Endothelial cell of umbilical vein (primary cell): ENCODE results near the gene MOBP. TPM values are rescaled to one million over a fixed set of nuclear protein-coding genes. Genes with fewer than 3 reads are reported as not detected.

Experiments used
- BruUV-seq: library from RNA; stranded (reverse); fragments of 400-500 nt; replicated peaks from 2 replicates; lab custom pipeline; 2021; lab: Mats Ljungman, UMichigan
- CTCF ChIA-PET: fragments of 300-600, 350-600 bp; sonication (Branson Sonifier 250); formaldehyde crosslinking; loops from one replicate; lab custom pipeline; 2021; ENCODE audit warnings: antibody characterized with exemption, inconsistent platforms; lab: Charles Lee
- POLR2A ChIA-PET: fragments of 300-600, 350-600 bp; sonication (Branson Sonifier 250); formaldehyde crosslinking; loops from one replicate; lab custom pipeline; 2021; ENCODE audit warnings: antibody characterized with exemption, inconsistent platforms; lab: Charles Lee
- DNase-seq: peaks from one replicate; pipeline ENCODE4 v3.0.0-alpha.2; 2011; ENCODE audit warnings: low read depth, low spot score
- FAIRE-seq: peaks from 2 replicates; lab custom pipeline; 2011; peaks lifted over from hg19 to GRCh38; lab: Jason Lieb, UNC
- H2AFZ ChIP-seq: 2 replicates; pipeline ENCODE4 v1.6.0; 2012; ENCODE audit warnings: low read depth, low read length, control low read depth, inconsistent platforms
- H3K27ac ChIP-seq: 2 replicates; pipeline ENCODE4 v1.5.1; 2011; ENCODE audit warnings: low read depth, mild to moderate bottlenecking, control low read depth, low read length, moderate library complexity; ENCODE audit not compliant: insufficient read depth
- H3K27me3 ChIP-seq, 2 experiments: 2 replicates each; pipeline versions ENCODE4 v1.6.0 to v1.6.1; 2011; ENCODE audit warnings: low read length in 2 of 2, mixed read lengths in 1 of 2; ENCODE audit not compliant: control insufficient read depth in 2 of 2, insufficient read depth in 2 of 2
- H3K36me3 ChIP-seq, 2 experiments: 2 replicates in 1 of 2; 3 replicates in 1 of 2; pipeline ENCODE4 v1.5.1; 2011; ENCODE audit warnings: low read length in 2 of 2, mild to moderate bottlenecking in 1 of 2, moderate library complexity in 1 of 2; ENCODE audit not compliant: control insufficient read depth in 2 of 2, insufficient read depth in 2 of 2; ENCODE audit errors: extremely low read depth in 1 of 2
- H3K4me1 ChIP-seq: 3 replicates; pipeline ENCODE4 v1.5.1; 2011; ENCODE audit warnings: mild to moderate bottlenecking, low read length; ENCODE audit not compliant: control insufficient read depth, insufficient read depth; ENCODE audit errors: extremely low read depth
- H3K4me2 ChIP-seq: 2 replicates; pipeline ENCODE4 v1.6.1; 2011; ENCODE audit warnings: low read length, control low read depth, mixed read lengths; ENCODE audit not compliant: insufficient read depth
- H3K4me3 ChIP-seq, 3 experiments: fragments of 200-600 bp in 1 of 3; sonication (generic), shearing (Covaris generic) in 1 of 3; replicated peaks in 1 of 3; 2 replicates each; pipeline ENCODE4 v1.5.1; 2011 to 2016; ENCODE audit warnings: control low read depth in 3 of 3, low read length in 3 of 3, mild to moderate bottlenecking in 2 of 3, inconsistent platforms in 1 of 3, low read depth in 1 of 3, moderate library complexity in 1 of 3; ENCODE audit not compliant: insufficient read depth in 1 of 3
- H3K79me2 ChIP-seq: 2 replicates; pipeline ENCODE4 v1.6.0; 2012; ENCODE audit warnings: low read length, inconsistent platforms; ENCODE audit not compliant: control insufficient read depth, insufficient read depth
- H3K9ac ChIP-seq: replicated peaks from 2 replicates; pipeline ENCODE3; 2011; ENCODE audit warnings: low read length, control low read depth; ENCODE audit not compliant: insufficient read depth; ENCODE audit errors: extremely low read depth
- H3K9me1 ChIP-seq: replicated peaks from 3 replicates; pipeline ENCODE4 v1.6.0; 2011; ENCODE audit warnings: mild to moderate bottlenecking, low read length; ENCODE audit not compliant: control insufficient read depth, insufficient read depth; ENCODE audit errors: extremely low read depth
- H3K9me3 ChIP-seq: replicated peaks from 2 replicates; pipeline ENCODE4 v1.5.1; 2012; ENCODE audit warnings: low read length, inconsistent platforms; ENCODE audit not compliant: control insufficient read depth, insufficient read depth
- H4K20me1 ChIP-seq: replicated peaks from 2 replicates; pipeline ENCODE3; 2011; ENCODE audit warnings: mild to moderate bottlenecking, low read length; ENCODE audit not compliant: control insufficient read depth, insufficient read depth; ENCODE audit errors: extremely low read depth
- FOS ChIP-seq: IDR thresholded peaks from 2 replicates; pipeline ENCODE4 v1.6.1; 2011; ENCODE audit warnings: mild to moderate bottlenecking, low read length, moderate library complexity, borderline replicate concordance; ENCODE audit not compliant: insufficient read depth
- GATA2 ChIP-seq: IDR thresholded peaks from 2 replicates; pipeline ENCODE4 v1.7.0; 2011; ENCODE audit warnings: low read depth, mild to moderate bottlenecking, moderate library complexity, mixed read lengths, low read length; ENCODE audit not compliant: insufficient read length, insufficient read depth
- JUN ChIP-seq: IDR thresholded peaks from 2 replicates; pipeline ENCODE4 v1.6.1; 2011; ENCODE audit warnings: borderline replicate concordance, low read depth; ENCODE audit not compliant: insufficient read length, insufficient read depth
- MAX ChIP-seq: IDR thresholded peaks from 2 replicates; pipeline ENCODE4 v1.6.1; 2011; ENCODE audit not compliant: insufficient read depth, insufficient read length
- MYC ChIP-seq: IDR thresholded peaks from one replicate; pipeline ENCODE4 v1.6.1; 2011; ENCODE audit warnings: mild to moderate bottlenecking, low read depth, low read length
- POLR2A ChIP-seq: IDR thresholded peaks from 2 replicates; pipeline ENCODE4 v1.6.1; 2012; ENCODE audit warnings: low read depth, mild to moderate bottlenecking, control low read depth, low read length
- dilution Hi-C: fragments of 300-500 bp; cut with MboI; formaldehyde crosslinking; loops from one replicate; pipeline ENCODE4 v1.15.0; 2019; ENCODE audit warnings: low sequenced_read_pairs; ENCODE audit not compliant: extremely low pct_ligation_motif_present
- intact Hi-C: fragments of 100-400 bp; cut with micrococcal nuclease; formaldehyde crosslinking; loops from one replicate; pipeline ENCODE4 v1.10.0; 2022
- polyA plus RNA-seq, 4 experiments: library from polyadenylated mRNA; depleted of rRNA in 3 of 4; stranded (reverse) in 3 of 4; unstranded in 1 of 4; fragments of >200 nt; gene quantifications; 2 replicates each; pipeline versions ENCODE4 v1.2.1 to v1.2.3, GENCODE V29; 2011 to 2012; ENCODE audit warnings: missing spikeins in 1 of 4
- total RNA-seq: library from RNA; stranded (reverse); gene quantifications from 2 replicates; pipeline ENCODE4 v1.2.3, GENCODE V29; 2021

MOBP gene
- total and polyA plus RNA-seq, 2 donors (not counting 3 experiments of a cell fraction or from before 2014, with no cell fraction given), result 2.0 to 2.3 TPM

- Histone ChIP-seq H3K4me2 (no peak overlapping the region), H3K79me2 (no peaks in the 10 kb centered on the region), H3K27ac (no peak overlapping the region), H3K36me3 (no peaks in the 10 kb centered on the region), H2AFZ (no peak overlapping the region), H3K27me3 (no peaks in the 10 kb centered on the region), H3K4me3 (no peak overlapping the region), H4K20me1 (no peaks in the 10 kb centered on the region), H3K4me1 (peaks cover 17% of the 10 kb centered on the region), H3K9me3 (no peaks in the 10 kb centered on the region), H3K9ac (no peak overlapping the region), H3K9me1 (no peaks in the 10 kb centered on the region)
- FAIRE-seq (no peak), DNase-seq (no peak)
- intact Hi-C loops (no loop called here), dilution Hi-C loops (no loop called here)
- BruUV-seq, result no TSS peak
- POLR2A ChIA-PET, result no interaction called here
- CTCF ChIA-PET, result interaction anchor here (1.7 kb wide), 1 partner anchor 16 kb away, joined by 5 read pairs; no protein-coding TSS in a partner anchor
- TF ChIP-seq MYC, result no peak
- TF ChIP-seq GATA2, result no peak
- no peak for TF ChIP-seq POLR2A
Observed at GRCh38 chr3:39432342-39432741, 35.1 kb upstream of the MOBP start.

- ChIA-PET POLR2A (no interaction called here), CTCF (interaction anchor here (0.9 to 1.0 kb wide), 3 partner anchors 13 to 17 kb away, joined by 3 read pairs; no protein-coding TSS in a partner anchor)
- Histone ChIP-seq H3K4me1 (peaks cover 15% of the 10 kb centered on the region), H3K36me3 (no peaks in the 10 kb centered on the region), H3K4me3 (no peak overlapping the region), H2AFZ (peak overlapping the region; percentile 15), H3K27ac (no peak overlapping the region), H3K9me1 (no peaks in the 10 kb centered on the region), H3K9ac (no peak overlapping the region), H3K9me3 (no peaks in the 10 kb centered on the region), H3K79me2 (no peaks in the 10 kb centered on the region), H4K20me1 (no peaks in the 10 kb centered on the region), H3K27me3 (no peaks in the 10 kb centered on the region), H3K4me2 (peak overlapping the region; percentile 4)
- DNase-seq (peak; percentile 76), FAIRE-seq (peak; percentile 89)
- intact Hi-C loops, result no loop called here
- dilution Hi-C loops, result no loop called here
- BruUV-seq, result no TSS peak
- peak; percentile 35 for TF ChIP-seq FOS
- no peak for TF ChIP-seq MAX
- no peak for TF ChIP-seq JUN
- TF ChIP-seq POLR2A, result no peak
- TF ChIP-seq GATA2, result no peak
Observed at GRCh38 chr3:39433642-39434041, 33.8 kb upstream of the MOBP start.
